Loucy (cell line): ENCODE measurements around the gene HID1.

Experiments
- EZH2phosphoT487 ChIP-seq: fragments of 200-600 bp; IDR thresholded peaks from 2 replicates; pipeline ENCODE4 v1.6.1; 2018; ENCODE audit warnings: antibody characterized with exemption, mild to moderate bottlenecking, moderate library complexity, borderline replicate concordance
- TF ChIP-seq, protein P1 (sequence below): fragments of 200-600 bp; sonication (generic); conservative IDR thresholded peaks from 2 replicates; pipeline ENCODE4 v1.5.1; 2014; ENCODE audit warnings: mild to moderate bottlenecking, antibody characterized with exemption, low read length

DNA sequence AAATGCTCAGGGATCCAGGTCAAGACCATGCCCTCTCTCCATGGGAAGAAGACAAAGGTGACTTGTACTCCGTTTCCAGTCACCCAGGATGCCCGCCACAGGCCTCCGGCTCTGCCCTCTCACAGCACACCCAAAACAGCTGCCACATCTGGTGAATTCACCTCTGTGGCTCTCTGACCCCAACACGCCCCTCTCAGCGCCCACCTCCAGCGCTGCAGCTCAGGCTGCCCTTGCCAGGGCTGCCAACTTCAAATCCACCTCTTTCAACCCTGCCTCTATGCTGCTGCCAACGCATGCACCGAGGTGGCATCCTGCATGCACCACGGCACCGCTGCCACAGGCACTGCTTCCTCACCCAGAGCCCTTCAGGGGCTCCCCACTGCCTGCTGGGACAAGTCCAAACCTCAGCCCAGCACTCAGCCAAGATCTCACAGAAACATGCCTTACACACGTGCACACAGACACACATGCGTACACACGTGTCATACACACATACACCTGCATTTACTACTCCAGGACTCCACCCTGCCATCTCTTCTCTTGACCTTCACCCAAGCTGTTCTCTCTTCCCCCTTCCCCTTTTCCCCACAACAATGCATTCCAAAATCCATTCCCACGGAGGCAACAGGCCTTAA lies 7.5 kb downstream of the HID1 start:
- TF ChIP-seq, protein P1, sequence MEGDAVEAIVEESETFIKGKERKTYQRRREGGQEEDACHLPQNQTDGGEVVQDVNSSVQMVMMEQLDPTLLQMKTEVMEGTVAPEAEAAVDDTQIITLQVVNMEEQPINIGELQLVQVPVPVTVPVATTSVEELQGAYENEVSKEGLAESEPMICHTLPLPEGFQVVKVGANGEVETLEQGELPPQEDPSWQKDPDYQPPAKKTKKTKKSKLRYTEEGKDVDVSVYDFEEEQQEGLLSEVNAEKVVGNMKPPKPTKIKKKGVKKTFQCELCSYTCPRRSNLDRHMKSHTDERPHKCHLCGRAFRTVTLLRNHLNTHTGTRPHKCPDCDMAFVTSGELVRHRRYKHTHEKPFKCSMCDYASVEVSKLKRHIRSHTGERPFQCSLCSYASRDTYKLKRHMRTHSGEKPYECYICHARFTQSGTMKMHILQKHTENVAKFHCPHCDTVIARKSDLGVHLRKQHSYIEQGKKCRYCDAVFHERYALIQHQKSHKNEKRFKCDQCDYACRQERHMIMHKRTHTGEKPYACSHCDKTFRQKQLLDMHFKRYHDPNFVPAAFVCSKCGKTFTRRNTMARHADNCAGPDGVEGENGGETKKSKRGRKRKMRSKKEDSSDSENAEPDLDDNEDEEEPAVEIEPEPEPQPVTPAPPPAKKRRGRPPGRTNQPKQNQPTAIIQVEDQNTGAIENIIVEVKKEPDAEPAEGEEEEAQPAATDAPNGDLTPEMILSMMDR: no peak
- TF ChIP-seq EZH2phosphoT487: no peak
